H1 (cell line): Measurements from ENCODE around the gene ZNF232. TPM values are rescaled to one million over a fixed set of nuclear protein-coding genes. Genes with fewer than 3 reads are reported as not detected.

Experiments
- CTCF ChIA-PET: fragments of 300-600 bp; sonication (Branson Sonifier 250); formaldehyde crosslinking; loops from one replicate; lab custom pipeline; 2021; ENCODE audit not compliant: partially characterized antibody; lab: Charles Lee
- POLR2A ChIA-PET: fragments of 300-600 bp; sonication (Branson Sonifier 250); formaldehyde crosslinking; loops from one replicate; lab custom pipeline; 2021; ENCODE audit warnings: inconsistent platforms; ENCODE audit not compliant: partially characterized antibody; lab: Charles Lee
- DNase-seq, 2 experiments: peaks; one replicate each; pipeline versions ENCODE4 v3.0.0 to v3.0.0-alpha.2; 2010 to 2022; ENCODE audit warnings: low spot score in 2 of 2, low read depth in 1 of 2, mixed read lengths in 1 of 2
- FAIRE-seq: peaks from 2 replicates; lab custom pipeline; 2011; peaks lifted over from hg19 to GRCh38; lab: Jason Lieb, UNC
- H2AFZ ChIP-seq: 2 replicates; pipeline ENCODE4 v1.8.1; 2012; ENCODE audit warnings: low read length, inconsistent platforms
- H2AK5ac ChIP-seq: 2 replicates; pipeline ENCODE4 v1.6.1; 2013; ENCODE audit warnings: low read depth, low read length
- H2BK120ac ChIP-seq: replicated peaks from 2 replicates; pipeline ENCODE3; 2013; ENCODE audit warnings: low read depth, low read length, inconsistent platforms
- H2BK12ac ChIP-seq: 2 replicates; pipeline ENCODE4 v1.6.1; 2013; ENCODE audit warnings: low read depth, low read length
- H2BK15ac ChIP-seq: 2 replicates; pipeline ENCODE4 v1.6.1; 2013; ENCODE audit warnings: low read length
- H2BK20ac ChIP-seq: 2 replicates; pipeline ENCODE4 v1.6.1; 2013; ENCODE audit warnings: low read length
- H2BK5ac ChIP-seq: 2 replicates; pipeline ENCODE4 v1.6.1; 2013; ENCODE audit warnings: low read depth, low read length
- H3K14ac ChIP-seq: 2 replicates; pipeline ENCODE4 v1.6.1; 2013; ENCODE audit warnings: inconsistent platforms; ENCODE audit not compliant: insufficient read length
- H3K18ac ChIP-seq: 2 replicates; pipeline ENCODE4 v1.6.1; 2013; ENCODE audit warnings: low read length; ENCODE audit errors: extremely low read depth
- H3K23ac ChIP-seq: 2 replicates; pipeline ENCODE4 v1.6.1; 2013; ENCODE audit warnings: inconsistent platforms; ENCODE audit not compliant: insufficient read length
- H3K23me2 ChIP-seq: 2 replicates; pipeline ENCODE4 v1.6.1; 2013; ENCODE audit warnings: low read depth, low read length
- H3K27ac ChIP-seq: 2 replicates; pipeline ENCODE4 v1.6.1; 2011; ENCODE audit warnings: low read depth, low read length, inconsistent platforms
- H3K27me3 ChIP-seq, 4 experiments: replicated peaks in 1 of 4; 1 replicate in 1 of 4; 2 replicates in 3 of 4; pipeline versions ENCODE4 v1.6.1 to v1.8.1; 2011 to 2013; ENCODE audit warnings: low read length in 3 of 4, mild to moderate bottlenecking in 3 of 4, inconsistent platforms in 2 of 4, mixed read lengths in 2 of 4, moderate library complexity in 1 of 4; ENCODE audit not compliant: control insufficient read depth in 3 of 4, insufficient read depth in 3 of 4; ENCODE audit errors: extremely low read depth in 1 of 4
- H3K36me3 ChIP-seq, 4 experiments: 2 replicates each; pipeline versions ENCODE4 v1.6.1 to v1.8.1; 2011 to 2013; ENCODE audit warnings: mild to moderate bottlenecking in 4 of 4, low read length in 3 of 4, moderate library complexity in 2 of 4, control low read depth in 1 of 4, inconsistent platforms in 1 of 4; ENCODE audit not compliant: insufficient read depth in 4 of 4, control insufficient read depth in 2 of 4
- H3K4ac ChIP-seq: replicated peaks from 2 replicates; pipeline ENCODE3; 2013; ENCODE audit warnings: low read length, low read depth, mixed read lengths, inconsistent platforms; ENCODE audit not compliant: insufficient read length
- H3K4me1 ChIP-seq, 4 experiments: replicated peaks in 1 of 4; 1 replicate in 1 of 4; 2 replicates in 3 of 4; pipeline versions ENCODE4 v1.6.1 to v1.8.1; 2011 to 2013; ENCODE audit warnings: low read length in 3 of 4, inconsistent platforms in 2 of 4, mixed read lengths in 1 of 4; ENCODE audit not compliant: insufficient read depth in 4 of 4, control insufficient read depth in 3 of 4
- H3K4me2 ChIP-seq, 2 experiments: 2 replicates each; pipeline versions ENCODE4 v1.6.1 to v1.8.1; 2011 to 2013; ENCODE audit warnings: low read depth in 2 of 2, low read length in 2 of 2, control low read depth in 1 of 2, inconsistent platforms in 1 of 2, mild to moderate bottlenecking in 1 of 2; ENCODE audit not compliant: insufficient read depth in 1 of 2
- H3K4me3 ChIP-seq, 4 experiments: fragments of 200-600, 300-600 bp in 1 of 4; sonication (generic), shearing (Covaris generic), sonication (Bioruptor Twin) in 1 of 4; 2 replicates each; pipeline versions ENCODE4 v1.5.1 to v1.8.1; 2011 to 2016; ENCODE audit warnings: low read length in 4 of 4, low read depth in 3 of 4, control low read depth in 2 of 4, inconsistent platforms in 2 of 4, mild to moderate bottlenecking in 2 of 4, mixed read lengths in 1 of 4, moderate library complexity in 1 of 4; ENCODE audit not compliant: insufficient read depth in 2 of 4; ENCODE audit errors: extremely low read depth in 1 of 4
- H3K56ac ChIP-seq: replicated peaks from 2 replicates; pipeline ENCODE3; 2013; ENCODE audit warnings: low read depth, mild to moderate bottlenecking, mixed read lengths, low read length, inconsistent platforms; ENCODE audit not compliant: insufficient read length
- H3K79me1 ChIP-seq: 2 replicates; pipeline ENCODE4 v1.6.1; 2013; ENCODE audit warnings: low read depth, low read length, control low read depth
- H3K79me2 ChIP-seq, 2 experiments: 2 replicates each; pipeline versions ENCODE4 v1.6.1 to v1.8.1; 2012 to 2013; ENCODE audit warnings: low read length in 2 of 2, mild to moderate bottlenecking in 2 of 2, inconsistent platforms in 1 of 2; ENCODE audit not compliant: insufficient read depth in 2 of 2, control insufficient read depth in 1 of 2
- H3K9ac ChIP-seq, 4 experiments: replicated peaks in 1 of 4; 1 replicate in 1 of 4; 2 replicates in 3 of 4; pipeline versions ENCODE4 v1.6.1 to v1.8.1; 2011 to 2013; ENCODE audit warnings: low read depth in 3 of 4, low read length in 3 of 4, control low read depth in 2 of 4, mild to moderate bottlenecking in 2 of 4, moderate library complexity in 2 of 4, inconsistent platforms in 1 of 4; ENCODE audit errors: extremely low read depth in 1 of 4
- H3K9me3 ChIP-seq, 2 experiments: 2 replicates each; pipeline versions ENCODE4 v1.6.1 to v1.8.1; 2012 to 2013; ENCODE audit warnings: mild to moderate bottlenecking in 2 of 2, moderate library complexity in 2 of 2, control low read depth in 1 of 2, inconsistent platforms in 1 of 2, low read depth in 1 of 2, low read length in 1 of 2, mixed read lengths in 1 of 2; ENCODE audit not compliant: insufficient read depth in 2 of 2
- H4K20me1 ChIP-seq, 2 experiments: replicated peaks in 1 of 2; 2 replicates each; pipeline versions ENCODE3 to v1.8.1; 2011 to 2013; ENCODE audit warnings: inconsistent platforms in 2 of 2, low read length in 2 of 2, mild to moderate bottlenecking in 1 of 2; ENCODE audit not compliant: insufficient read depth in 2 of 2, control insufficient read depth in 1 of 2
- H4K5ac ChIP-seq: 2 replicates; pipeline ENCODE4 v1.6.1; 2013; ENCODE audit warnings: low read length, low read depth, mixed read lengths, inconsistent platforms; ENCODE audit not compliant: insufficient read length
- H4K8ac ChIP-seq: 2 replicates; pipeline ENCODE4 v1.8.0; 2013; ENCODE audit warnings: mild to moderate bottlenecking, moderate library complexity, low read length, inconsistent platforms; ENCODE audit not compliant: insufficient read depth; ENCODE audit errors: extremely low read depth
- H4K91ac ChIP-seq: replicated peaks from 2 replicates; pipeline ENCODE3; 2013; ENCODE audit warnings: low read length, mixed read lengths, inconsistent platforms; ENCODE audit not compliant: insufficient read length
- CBX5 ChIP-seq: fragments of 300-800, 300-1000 bp; sonication (generic); IDR thresholded peaks from 2 replicates; pipeline ENCODE4 v1.7.1; 2016; ENCODE audit warnings: antibody characterized with exemption, low read length, low read depth
- CHD2 ChIP-seq: IDR thresholded peaks from 2 replicates; pipeline ENCODE4 v1.6.1; 2012; ENCODE audit warnings: low read length, improper control_type of control experiment
- EP300 ChIP-seq, 2 experiments: IDR thresholded peaks; 1 replicate in 1 of 2; 2 replicates in 1 of 2; pipeline ENCODE4 v1.6.1; 2011 to 2012; ENCODE audit warnings: low read depth in 2 of 2, low read length in 2 of 2, mild to moderate bottlenecking in 2 of 2, borderline replicate concordance in 1 of 2, inconsistent platforms in 1 of 2, moderate library complexity in 1 of 2
- FOSL1 ChIP-seq: IDR thresholded peaks from 2 replicates; pipeline ENCODE4 v1.6.1; 2011; ENCODE audit warnings: mild to moderate bottlenecking, low read depth, low read length, moderate library complexity; ENCODE audit not compliant: insufficient read depth
- NRF1 ChIP-seq: IDR thresholded peaks from 2 replicates; pipeline ENCODE4 v1.6.1; 2011; ENCODE audit warnings: mild to moderate bottlenecking, low read depth, low read length, improper control_type of control experiment
- POU5F1 ChIP-seq: IDR thresholded peaks from 2 replicates; pipeline ENCODE4 v1.6.1; 2011; ENCODE audit warnings: low read depth, mild to moderate bottlenecking, low read length, moderate library complexity
- RBBP5 ChIP-seq: IDR thresholded peaks from 2 replicates; pipeline ENCODE4 v1.7.1; 2012; ENCODE audit warnings: low read depth, mild to moderate bottlenecking, inconsistent platforms, low read length, moderate library complexity, borderline replicate concordance
- TEAD4 ChIP-seq: IDR thresholded peaks from 2 replicates; pipeline ENCODE4 v1.6.1; 2012; ENCODE audit warnings: low read depth, low read length, inconsistent platforms, mixed read lengths
- WGBS, 2 experiments: shearing (Covaris generic) in 1 of 2; methylation state at CpG; one replicate each; pipeline versions ENCODE4 v1.1.6 to v1.1.7; 2013 to 2015; ENCODE audit warnings: low lambda C conversion rate in 2 of 2, mixed read lengths in 2 of 2, inconsistent platforms in 1 of 2, low coverage in 1 of 2, missing lambda C conversion rate in 1 of 2; ENCODE audit not compliant: insufficient replicate concordance in 2 of 2, insufficient coverage in 1 of 2, insufficient read length in 1 of 2; ENCODE audit errors: extremely low coverage in 1 of 2, missing lambda C conversion rate in 1 of 2; 5-methylcytosine and 5-hydroxymethylcytosine counted together
- polyA plus RNA-seq, 7 experiments: library from polyadenylated mRNA; depleted of rRNA in 3 of 7; stranded (reverse) in 5 of 7; unstranded in 2 of 7; fragments of >200 nt in 5 of 7; fragments of 200-250 nt in 2 of 7; gene quantifications; 1 replicate in 5 of 7; 2 replicates in 1 of 7; 4 replicates in 1 of 7; pipeline versions ENCODE4 v1.2.1 to v1.2.3, GENCODE V29; 2011 to 2013; ENCODE audit warnings: missing spikeins in 2 of 7, mixed read lengths in 2 of 7
- total RNA-seq: library from RNA; stranded (reverse); fragmentation: NEBNext Ultra II Directional; extraction: Animal tissue kit (Norgen Biotek cat#: 25700); gene quantifications from 2 replicates; pipeline ENCODE4 v1.2.1, GENCODE V29; 2021

Gene ZNF232
- total and polyA plus RNA-seq, 2 of the 8 experiments (the other 6 are each of a cell fraction or from before 2014, with no cell fraction given): 11.1 to 41.0 TPM

GRCh38 chr17:5131146-5131715 lies 19.6 kb upstream of the ZNF232 start:
- Histone ChIP-seq H3K36me3 (no peaks in the 10 kb centered on the region), H2BK120ac (no peak overlapping the region), H4K20me1 (no peaks in the 10 kb centered on the region), H3K27ac (no peak overlapping the region), H3K9me3 (peaks cover 0 to 5% of the 10 kb centered on the region in 2 experiments; a peak in 1 of 4 replicates), H3K18ac (no peak overlapping the region), H3K23ac (no peak overlapping the region), H3K27me3 (no peaks in the 10 kb centered on the region; a peak in 1 of 7 replicates), H4K8ac (no peak overlapping the region), H4K5ac (no peak overlapping the region), H3K4ac (no peak overlapping the region), H2AK5ac (no peak overlapping the region), H2BK20ac (no peak overlapping the region), H2BK15ac (no peak overlapping the region), H2BK5ac (no peak overlapping the region), H3K4me1 (no peaks in the 10 kb centered on the region), H2BK12ac (no peak overlapping the region), H4K91ac (no peak overlapping the region), H3K14ac (no peak overlapping the region), H3K79me1 (no peaks in the 10 kb centered on the region), H3K56ac (no peak overlapping the region), H3K4me3 (no peak overlapping the region), H3K9ac (no peak overlapping the region), H3K23me2 (no peaks in the 10 kb centered on the region), H3K4me2 (no peak overlapping the region), H2AFZ (no peak overlapping the region), H3K79me2 (no peaks in the 10 kb centered on the region)
- CTCF ChIA-PET: no interaction called here
- TF ChIP-seq CHD2 (no peak), EP300 (IDR thresholded peaks at IDR 0.05; ENCODE audit: borderline replicate concordance in 1 of 2, low read depth in 2 of 2, low read length in 2 of 2) (no peak), RBBP5 (no peak), NRF1 (no peak), POU5F1 (no peak), FOSL1 (no peak), TEAD4 (no peak), CBX5 (no peak)
- no peak for FAIRE-seq
- POLR2A ChIA-PET: interaction anchor here (1.4 kb wide), 1 partner anchor 9 kb away, joined by 3 read pairs; no protein-coding TSS in a partner anchor
- WGBS, 2 experiments: 92% methylated on average over 6 of the region's 7 CpGs; no CpG with 5 or more reads in 1 of the 2 experiments
- DNase-seq: no peak
